ENCODE results near the gene C1orf198.
"Not testable (repeated sequence)": the region's sequence is repeated elsewhere in the genome, so short reads cannot be mapped to it uniquely, and the experiment has no call there.

Gene C1orf198

GRCh38 chr1:230858918-230859729 is 9.2 kb downstream of the C1orf198 start:
- no peak for DNase-seq

GRCh38 chr1:230858236-230858820 is 10.0 kb downstream of the C1orf198 start:
- no peak for DNase-seq

GRCh38 chr1:230857822-230858221 is 10.5 kb downstream of the C1orf198 start:
- no peak for DNase-seq

- DNase-seq, result no peak
These were observed 11.2 kb downstream of the C1orf198 start for GRCh38 chr1:230857077-230857476.

GRCh38 chr1:230855886-230856285 is 12.4 kb downstream of the C1orf198 start:
- no peak for DNase-seq

GRCh38 chr1:230854423-230854822 is 13.9 kb downstream of the C1orf198 start:
- no peak for DNase-seq

GRCh38 chr1:230853731-230854130 is 14.6 kb downstream of the C1orf198 start:
- DNase-seq, result no peak

GRCh38 chr1:230852959-230853358 is 15.4 kb downstream of the C1orf198 start:
- DNase-seq, result no peak

- DNase-seq, result no peak
These were observed 17.0 kb downstream of the C1orf198 start for GRCh38 chr1:230851291-230851691.

- DNase-seq, result no peak
These were observed 17.8 kb downstream of the C1orf198 start for GRCh38 chr1:230850547-230850946.

- DNase-seq, result no peak
These were observed 18.7 kb downstream of the C1orf198 start for GRCh38 chr1:230849451-230850224.

- DNase-seq, result no peak
These were observed 20.1 kb downstream of the C1orf198 start for GRCh38 chr1:230848235-230848634.

GRCh38 chr1:230845184-230845583 is 23.1 kb downstream of the C1orf198 start:
- DNase-seq, result not testable (repeated sequence)

- no peak for DNase-seq
These were observed 23.8 kb downstream of the C1orf198 start for GRCh38 chr1:230844561-230844960.

- no peak for DNase-seq
These were observed 24.6 kb downstream of the C1orf198 start for GRCh38 chr1:230843503-230844309.

- DNase-seq, result no peak
These were observed 25.5 kb downstream of the C1orf198 start for GRCh38 chr1:230842801-230843200.

GRCh38 chr1:230839173-230839572 is 29.1 kb downstream of the C1orf198 start:
- DNase-seq, result no peak

- no peak for DNase-seq
These were observed 31.5 kb downstream of the C1orf198 start for GRCh38 chr1:230836793-230837192.

GRCh38 chr1:230836347-230836746 is 32.0 kb downstream of the C1orf198 start:
- DNase-seq, result no peak

- DNase-seq, result no peak
These were observed 34.0 kb downstream of the C1orf198 start for GRCh38 chr1:230834292-230834691.

- no peak for DNase-seq
These were observed 34.8 kb downstream of the C1orf198 start for GRCh38 chr1:230833511-230833910.

GRCh38 chr1:230832476-230832875 is 35.8 kb downstream of the C1orf198 start:
- DNase-seq, result no peak

- no peak for DNase-seq
These were observed 36.5 kb downstream of the C1orf198 start for GRCh38 chr1:230831771-230832170.
